22Rv1 (cell line): ENCODE data around the gene RHBDD3.
A peak's percentile ranks its signal among the peaks of the same experiment; 100 is the strongest.

Experiments used
- H3K27ac ChIP-seq: fragments of 450-650 bp; 2 replicates; pipeline ENCODE4 v1.5.1; 2017
- CTCF ChIP-seq: fragments of 450-650 bp; IDR thresholded peaks from 2 replicates; pipeline ENCODE4 v1.5.1; 2017; ENCODE audit warnings: mild to moderate bottlenecking
- ZFX ChIP-seq: fragments of 450-650 bp; IDR thresholded peaks from 2 replicates; pipeline ENCODE4 v1.6.1; 2017; ENCODE audit warnings: antibody characterized with exemption, borderline replicate concordance

RHBDD3 gene

GRCh38 chr22:29312218-29313125 is 44.7 kb upstream of the RHBDD3 start:
- H3K27ac ChIP-seq, result peak overlapping the region; percentile 32

GRCh38 chr22:29311464-29312217 is 43.9 kb upstream of the RHBDD3 start:
- H3K27ac ChIP-seq, result peak overlapping the region; percentile 47; the same call in 1 of the 2 replicates
- no peak for TF ChIP-seq CTCF
- no peak for TF ChIP-seq ZFX

More at GRCh38 chr22:29312218-29313125, 44.7 kb upstream of the RHBDD3 start:
- no peak for TF ChIP-seq CTCF
- TF ChIP-seq ZFX, result no peak

GRCh38 chr22:29310863-29311339 is 43.1 kb upstream of the RHBDD3 start:
- no peak for TF ChIP-seq CTCF
- TF ChIP-seq ZFX, result no peak
- peak overlapping the region; percentile 47 for H3K27ac ChIP-seq

GRCh38 chr22:29310065-29310862 is 42.5 kb upstream of the RHBDD3 start:
- peak overlapping the region; percentile 47 for H3K27ac ChIP-seq
- TF ChIP-seq CTCF (no peak), ZFX (no peak)

- TF ChIP-seq CTCF (no peak), ZFX (no peak)
- peak overlapping the region; percentile 47 for H3K27ac ChIP-seq
These were observed 41.7 kb upstream of the RHBDD3 start for GRCh38 chr22:29309332-29310064.

GRCh38 chr22:29308791-29309262 is 41.0 kb upstream of the RHBDD3 start:
- peak overlapping the region; percentile 47; the same call in 1 of the 2 replicates for H3K27ac ChIP-seq
- TF ChIP-seq ZFX (no peak), CTCF (no peak)
